Epithelial cell of prostate (primary cell): ENCODE results near the gene EGF.

Source experiments
- DNase-seq: peaks from one replicate; pipeline ENCODE4 v3.0.0-alpha.2; 2011; ENCODE audit warnings: low read depth, low spot score
- H3K27ac ChIP-seq: fragments of 450-650 bp; 2 replicates; pipeline ENCODE4 v1.5.1; 2017; ENCODE audit warnings: mild to moderate bottlenecking

The EGF gene

DNA sequence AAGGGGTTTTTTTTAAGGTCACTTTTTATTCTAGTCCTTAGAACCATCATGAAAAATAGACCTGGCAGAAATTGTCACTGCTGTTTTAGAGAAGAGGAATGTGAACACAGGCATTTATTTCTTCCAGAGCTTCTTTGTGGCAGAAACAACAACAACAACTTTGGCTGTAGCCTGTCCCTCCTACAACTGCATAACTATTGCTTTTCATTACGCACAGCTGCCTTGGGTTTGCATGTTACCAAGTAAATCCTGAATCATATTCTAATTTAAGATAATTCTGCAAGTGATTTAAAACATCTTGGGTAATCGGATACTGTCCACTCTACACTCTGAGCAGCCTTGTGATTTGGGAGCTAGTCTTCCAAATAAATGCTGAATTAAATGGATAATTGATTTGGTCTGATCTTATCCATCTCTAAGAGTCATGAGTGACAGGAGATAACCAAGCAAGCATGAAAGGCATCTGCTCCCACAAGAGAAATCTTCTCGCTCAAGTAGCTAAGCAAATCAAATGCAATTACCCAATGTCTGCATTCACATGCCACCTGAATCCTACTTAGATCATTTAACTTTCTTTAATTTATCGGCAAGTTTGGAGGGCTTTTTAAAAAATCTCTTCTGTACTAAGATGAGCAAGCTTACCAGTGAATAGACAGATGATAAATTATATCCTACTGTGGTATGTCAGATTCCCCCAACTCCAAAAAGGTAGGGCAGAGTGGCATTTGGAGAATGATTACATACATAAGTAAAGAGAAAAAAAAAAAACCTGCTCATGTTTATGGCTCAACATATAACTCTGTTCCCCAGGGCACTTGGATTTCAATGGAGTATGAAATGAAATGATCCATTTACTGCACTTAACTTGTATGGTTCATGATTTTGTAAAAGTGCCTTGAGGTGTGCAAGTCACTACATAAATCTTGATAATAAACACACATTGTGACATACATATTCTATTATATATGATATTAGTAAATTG is 73.6 kb downstream of the EGF start:
- DNase-seq = no peak
- H3K27ac ChIP-seq = no peak overlapping the region

DNA sequence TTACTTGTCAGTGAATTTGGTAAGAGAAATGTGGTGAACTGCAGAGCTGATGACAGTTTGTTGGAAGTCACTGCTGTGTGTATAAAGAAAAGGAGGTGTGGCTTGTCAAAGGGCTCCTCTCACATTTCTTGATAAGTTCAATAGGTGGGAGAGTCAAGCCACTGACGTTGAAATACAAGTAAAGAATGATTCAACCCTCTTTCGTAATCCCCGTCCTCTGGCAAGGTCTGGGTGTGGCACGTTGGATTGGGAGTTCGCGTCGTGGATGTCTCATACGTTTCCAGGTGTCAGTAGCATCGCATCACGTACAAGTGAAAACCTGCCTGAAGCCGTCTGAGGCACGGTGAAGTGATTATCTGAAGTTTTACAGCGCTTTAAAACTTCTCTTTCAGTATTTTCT is 76.4 kb downstream of the EGF start:
- peak overlapping the region; percentile 96 for H3K27ac ChIP-seq
- DNase-seq = peak; percentile 97

- peak; percentile 41 for DNase-seq
- peak overlapping the region; percentile 96 for H3K27ac ChIP-seq
Measured at GRCh38 chr4:109989618-109990017, 76.9 kb downstream of the EGF start.

DNA sequence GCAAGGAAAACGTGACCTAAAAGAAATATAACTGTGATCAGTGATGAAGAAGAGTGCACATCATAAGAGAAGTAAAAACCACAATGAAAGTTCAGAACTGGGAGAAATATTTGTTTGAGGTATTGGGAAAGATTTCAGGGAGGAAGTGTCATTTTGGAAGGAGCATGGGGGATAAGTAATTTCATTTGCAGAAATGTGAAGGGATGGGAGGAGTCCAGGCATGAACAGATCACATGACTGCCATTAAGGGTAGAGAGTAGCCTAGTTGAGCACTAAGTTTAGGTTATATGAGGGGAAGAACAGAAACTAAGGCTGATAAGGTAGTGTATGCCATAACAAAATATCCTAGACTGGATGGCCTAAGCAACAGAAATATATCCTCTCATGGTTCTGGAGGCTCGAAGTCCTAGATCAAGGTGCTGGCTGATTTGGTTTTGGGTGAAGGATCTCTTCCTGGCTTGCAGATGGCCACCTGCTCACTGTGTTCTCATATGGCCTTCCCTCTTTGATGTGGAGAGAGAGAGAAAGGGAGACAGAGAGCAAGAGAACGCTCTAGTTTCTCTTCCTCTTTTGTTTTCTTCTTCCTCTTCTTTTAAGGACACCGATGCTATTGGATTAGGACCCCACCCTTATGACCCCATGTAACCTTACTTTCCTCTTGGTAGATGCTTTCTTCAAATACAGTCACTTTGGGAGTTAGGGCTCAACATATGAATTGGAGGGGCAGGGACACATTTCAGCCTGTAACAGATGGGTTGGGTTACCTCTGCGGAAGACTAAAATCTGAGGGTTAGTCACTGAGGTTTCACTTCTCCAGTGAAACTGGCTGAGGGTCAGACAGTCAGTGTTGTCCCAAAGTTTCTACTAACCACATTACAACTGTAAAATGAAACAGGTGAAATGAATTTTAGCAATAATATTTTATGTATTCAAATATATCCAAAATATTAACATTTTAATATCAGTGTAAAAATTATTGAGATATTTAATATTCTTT is 77.9 kb downstream of the EGF start:
- H3K27ac ChIP-seq = peak overlapping the region; percentile 96
- DNase-seq = no peak

DNA sequence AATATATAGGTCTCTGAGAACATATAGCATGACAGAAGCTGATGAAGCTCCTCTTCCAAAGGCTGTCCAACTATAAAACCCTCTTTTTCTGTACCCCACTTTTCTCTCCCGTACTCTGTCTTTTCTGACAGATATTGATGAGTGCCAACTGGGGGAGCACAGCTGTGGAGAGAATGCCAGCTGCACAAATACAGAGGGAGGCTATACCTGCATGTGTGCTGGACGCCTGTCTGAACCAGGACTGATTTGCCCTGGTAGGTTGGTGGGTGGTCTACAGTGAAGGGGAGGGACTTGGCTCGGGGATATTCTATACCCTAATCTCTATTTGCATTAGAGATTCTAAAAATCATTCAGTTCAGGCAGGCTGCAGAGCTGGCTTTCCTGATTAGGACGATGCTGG is 80.4 kb downstream of the EGF start:
- DNase-seq = no peak
- H3K27ac ChIP-seq = no peak overlapping the region

GRCh38 chr4:109994415-109994827 is 81.7 kb downstream of the EGF start:
- DNase-seq = no peak
- no peak overlapping the region for H3K27ac ChIP-seq

DNA sequence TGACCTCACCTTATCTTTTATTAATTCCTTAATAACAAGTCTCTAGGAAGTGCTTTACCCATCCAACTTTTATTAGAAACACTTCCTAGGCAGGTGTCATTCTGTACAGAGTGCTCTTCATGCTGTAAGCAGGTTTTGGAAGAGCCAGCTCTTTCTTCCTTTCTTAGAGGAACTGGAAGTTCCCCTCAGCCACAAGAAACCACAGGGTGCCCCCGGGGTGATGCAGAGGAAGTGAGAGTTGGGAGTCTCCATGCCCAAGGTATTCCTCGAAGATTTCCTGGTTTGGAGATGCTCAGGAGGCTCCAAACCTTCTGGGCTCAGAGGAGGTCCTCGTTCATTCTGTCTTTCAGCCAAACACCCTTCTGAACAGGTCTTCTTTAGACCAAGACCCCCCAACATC is 83.8 kb downstream of the EGF start:
- no peak for DNase-seq
- H3K27ac ChIP-seq = no peak overlapping the region

GRCh38 chr4:109998867-109999584 is 86.3 kb downstream of the EGF start:
- DNase-seq = no peak

GRCh38 chr4:109999585-109999912 is 86.9 kb downstream of the EGF start:
- no peak overlapping the region for H3K27ac ChIP-seq
- DNase-seq = no peak

More at GRCh38 chr4:109998867-109999584, 86.3 kb downstream of the EGF start:
- no peak overlapping the region for H3K27ac ChIP-seq

- DNase-seq = no peak
- H3K27ac ChIP-seq = no peak overlapping the region
Measured at GRCh38 chr4:110002326-110002725, 89.6 kb downstream of the EGF start.

DNA sequence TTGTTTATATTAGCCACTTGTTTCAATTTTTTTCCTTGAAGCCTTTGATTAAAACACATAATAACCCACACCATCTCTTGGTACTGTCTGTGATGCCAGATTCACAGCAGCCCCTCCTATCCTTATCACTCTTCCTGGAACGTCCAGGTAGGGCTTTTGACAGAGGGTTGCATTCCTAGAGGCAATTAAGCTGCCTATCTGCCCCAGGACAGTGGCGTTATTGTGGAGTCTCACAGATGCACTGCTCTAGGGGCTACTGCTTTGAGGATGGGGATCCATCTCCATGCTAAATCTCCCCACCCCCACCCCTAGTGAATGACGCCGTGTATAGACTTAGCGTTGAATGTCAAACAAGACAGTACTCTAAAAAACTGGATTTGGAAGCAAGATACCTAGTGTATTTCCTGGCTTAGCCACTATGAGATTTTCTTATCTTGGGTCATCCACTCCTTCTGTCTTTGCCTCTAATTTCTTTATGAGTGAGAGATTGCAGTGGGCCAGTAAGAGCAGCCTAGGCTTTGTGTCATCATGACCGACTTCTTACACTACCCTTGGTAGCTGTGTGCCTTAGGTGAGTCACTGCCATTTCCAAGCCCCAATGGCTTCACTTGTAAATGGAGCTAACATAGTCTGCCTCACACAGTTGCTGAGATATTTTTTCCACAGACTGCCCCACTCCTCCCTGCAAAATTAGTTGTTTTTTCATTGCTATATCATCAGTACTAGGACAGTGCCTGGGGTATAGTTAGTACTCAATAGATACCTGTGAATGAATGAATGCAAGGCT is 90.9 kb downstream of the EGF start:
- no peak overlapping the region for H3K27ac ChIP-seq
- no peak for DNase-seq

DNA sequence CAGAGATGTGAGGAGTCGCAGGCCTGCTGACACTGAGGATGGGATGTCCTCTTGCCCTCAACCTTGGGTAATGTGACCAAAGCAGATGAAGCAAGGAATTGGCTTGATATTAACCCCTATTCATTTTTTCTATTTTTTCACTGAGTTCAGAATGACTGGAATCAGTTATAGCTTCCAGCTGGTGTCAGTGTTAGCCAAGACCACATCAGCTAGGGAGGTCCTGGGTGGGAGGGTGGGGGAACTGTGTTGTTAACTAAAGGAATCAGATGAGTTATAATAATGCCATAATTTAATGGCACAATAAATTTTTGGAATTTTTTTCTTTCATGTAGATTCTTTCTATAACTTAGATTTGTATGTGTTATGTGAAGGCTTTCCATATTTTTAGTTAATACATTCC is 91.9 kb downstream of the EGF start:
- H3K27ac ChIP-seq = no peak overlapping the region
- DNase-seq = no peak

GRCh38 chr4:110005461-110006056 is 92.9 kb downstream of the EGF start:
- peak; percentile 29 for DNase-seq
- no peak overlapping the region for H3K27ac ChIP-seq

- DNase-seq = no peak
- no peak overlapping the region for H3K27ac ChIP-seq
Measured at GRCh38 chr4:110007217-110007616, 94.5 kb downstream of the EGF start.

GRCh38 chr4:110008540-110008939 is 95.9 kb downstream of the EGF start:
- no peak overlapping the region for H3K27ac ChIP-seq
- no peak for DNase-seq

DNA sequence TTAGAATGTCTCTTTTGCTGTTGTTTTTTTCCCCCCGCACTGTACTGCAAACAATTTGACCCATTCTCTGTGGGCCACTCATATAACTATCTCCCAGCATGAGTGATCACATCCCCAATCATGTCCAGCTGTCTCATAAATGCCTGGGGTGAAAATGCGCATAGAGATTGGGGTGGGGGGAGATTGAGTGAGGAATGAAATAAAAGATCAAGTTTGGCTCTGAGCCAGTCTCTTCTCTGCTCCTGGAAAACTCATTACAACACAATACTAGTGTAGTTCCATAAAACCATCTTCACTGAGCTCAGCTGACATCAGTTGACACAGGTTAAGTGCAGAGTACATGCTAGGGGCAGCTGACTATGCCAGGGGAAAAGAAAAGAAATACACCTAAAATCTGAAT is 96.9 kb downstream of the EGF start:
- H3K27ac ChIP-seq = no peak overlapping the region
- DNase-seq = no peak

DNA sequence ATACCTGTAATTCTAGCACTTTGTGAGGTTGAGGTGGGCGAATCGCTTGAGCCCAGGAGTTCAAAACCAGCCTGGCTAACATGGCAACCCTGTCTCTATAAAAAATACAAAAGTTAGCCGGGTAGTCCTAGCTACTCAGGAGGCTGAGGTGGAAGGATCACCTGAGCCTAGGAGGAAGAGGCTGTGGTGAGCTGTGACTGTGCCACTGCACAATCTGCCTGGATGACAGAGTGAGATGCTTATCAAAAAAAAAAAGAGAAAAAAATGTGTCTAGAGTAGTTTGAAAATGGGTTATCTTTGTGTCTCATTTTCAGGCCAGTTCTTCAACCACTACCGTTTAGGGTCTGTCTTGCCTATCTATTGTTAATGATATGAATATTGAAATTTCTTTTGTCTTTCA is 98.1 kb downstream of the EGF start:
- H3K27ac ChIP-seq = no peak overlapping the region
- DNase-seq = no peak

DNA sequence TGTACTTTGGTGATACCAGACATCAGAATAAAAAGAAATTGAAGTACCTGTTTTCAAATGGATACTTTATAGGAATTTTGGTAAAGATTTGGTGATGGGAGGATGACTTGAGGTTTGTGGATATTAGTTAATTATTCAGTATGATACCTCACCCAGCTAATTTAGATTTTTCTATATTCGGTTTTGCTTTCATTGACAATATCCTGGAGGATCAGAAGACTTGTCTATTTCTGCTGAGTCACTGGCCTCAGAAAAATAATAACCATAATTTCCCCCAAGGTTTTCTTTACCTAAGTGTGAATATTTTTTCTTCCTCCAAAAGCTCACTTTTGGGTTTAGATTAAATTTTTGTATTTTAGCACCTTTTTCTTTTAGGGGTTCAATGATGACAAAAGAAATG is 100.2 kb downstream of the EGF start:
- no peak overlapping the region for H3K27ac ChIP-seq
- no peak for DNase-seq

DNA sequence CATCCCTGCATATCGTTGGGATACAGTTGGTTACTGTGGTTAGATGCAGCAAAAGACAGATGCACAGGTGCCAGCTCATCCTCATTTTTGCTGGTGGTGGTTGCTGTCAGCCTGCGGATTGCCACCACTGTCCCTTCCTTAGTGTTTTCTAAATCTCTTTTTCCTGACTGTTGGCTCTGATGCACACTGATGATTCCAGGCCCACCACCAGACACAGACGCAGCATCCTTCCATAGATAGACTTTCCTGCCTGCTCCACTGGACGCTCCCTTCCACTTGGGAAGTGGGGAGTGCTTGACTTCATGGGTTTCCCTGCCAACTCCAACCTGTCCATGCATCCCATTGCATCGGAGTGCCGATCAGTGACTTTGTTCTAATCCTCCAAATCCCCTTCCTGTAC is 101.5 kb downstream of the EGF start:
- no peak overlapping the region for H3K27ac ChIP-seq

More for the DNA sequence above, 101.5 kb downstream of the EGF start:
- DNase-seq = no peak
